NCI-H748 (cell line): ENCODE data around the gene GJB1.
"Not testable (repeated sequence)": the region's sequence is repeated elsewhere in the genome, so short reads cannot be mapped to it uniquely, and the experiment has no call there.

ENCODE experiments used
- DNase-seq: peaks from one replicate; lab custom pipeline; 2025; ENCODE audit not compliant: unreplicated experiment; lab: John Stamatoyannopoulos, UW

Gene GJB1

GRCh38 chrX:71254092-71254963 is 31.3 kb downstream of the GJB1 start, which contains the start of gene ZMYM3:
Gene ZMYM3 (minus strand): TSS chrX:71254140. CDS start chrX:71253255, 885 bp downstream.
- DNase-seq: peak; percentile 89

GRCh38 chrX:71256051-71256450 is 33.0 kb downstream of the GJB1 start:
- no peak for DNase-seq

- no peak for DNase-seq
Observed at GRCh38 chrX:71256856-71257255, 33.8 kb downstream of the GJB1 start.

GRCh38 chrX:71268624-71269023 is 45.6 kb downstream of the GJB1 start:
- not testable (repeated sequence) for DNase-seq

- no peak for DNase-seq
Observed at GRCh38 chrX:71269801-71270395, 46.9 kb downstream of the GJB1 start.

GRCh38 chrX:71272313-71272712 is 49.3 kb downstream of the GJB1 start:
- DNase-seq: not testable (repeated sequence)
